K562 (cell line): ENCODE data around the gene BAIAP2. TPM values are rescaled to one million over a fixed set of nuclear protein-coding genes. Genes with fewer than 3 reads are reported as not detected.
A peak's percentile ranks its signal among the peaks of the same experiment; 100 is the strongest.

Experiments used
- ATF1 ChIP-seq, 2 experiments: fragments of 450-650 bp in 1 of 2; IDR thresholded peaks; 2 replicates each; pipeline ENCODE4 v1.6.1; 2016; ENCODE audit warnings: missing compliant biosample characterization in 1 of 2, missing genetic modification characterization in 1 of 2
- ELF4 ChIP-seq: fragments of 450-650 bp; formaldehyde crosslinking; IDR thresholded peaks from 2 replicates; pipeline ENCODE4 v1.4.0; 2022; ENCODE audit warnings: missing genetic modification characterization
- EZH2 ChIP-seq: IDR thresholded peaks from 2 replicates; pipeline ENCODE4 v1.6.1; 2012; ENCODE audit warnings: low read depth, mild to moderate bottlenecking, inconsistent platforms, low read length, borderline replicate concordance
- HSF4 ChIP-seq: fragments of 250-450 bp; sonication (Bioruptor Pico); IDR thresholded peaks from 2 replicates; pipeline ENCODE4 v2.1.2; 2022; ENCODE audit warnings: mild to moderate bottlenecking, moderate library complexity, borderline replicate concordance
- ID3 ChIP-seq, 2 experiments: fragments of 250-450 bp in 1 of 2; fragments of 450-650 bp in 1 of 2; sonication (Bioruptor Pico) in 1 of 2; IDR thresholded peaks; 2 replicates each; pipeline versions ENCODE4 v1.6.1 to v1.8.0; 2016 to 2021; ENCODE audit warnings: mild to moderate bottlenecking in 2 of 2, moderate library complexity in 2 of 2, missing compliant biosample characterization in 1 of 2, missing genetic modification characterization in 1 of 2
- MAZ ChIP-seq, 2 experiments: fragments of 450-650 bp in 1 of 2; sonication (generic) in 1 of 2; formaldehyde crosslinking; IDR thresholded peaks in 1 of 2; conservative IDR thresholded peaks in 1 of 2; 2 replicates each; pipeline versions ENCODE4 v1.4.0 to v1.5.0; 2020; ENCODE audit warnings: mild to moderate bottlenecking in 1 of 2, missing genetic modification reagents in 1 of 2
- MCM5 ChIP-seq: fragments of 450-650 bp; IDR thresholded peaks from 2 replicates; pipeline ENCODE4 v1.6.1; 2016; ENCODE audit warnings: low read depth
- MXD1 ChIP-seq: fragments of 250-450 bp; sonication (Bioruptor Pico); IDR thresholded peaks from 2 replicates; pipeline ENCODE4 v1.8.0; 2021; ENCODE audit warnings: borderline replicate concordance, mild to moderate bottlenecking, moderate library complexity; ENCODE audit not compliant: poor library complexity, severe bottlenecking
- RBM22 ChIP-seq: fragments of 200-400 bp; formaldehyde crosslinking; IDR thresholded peaks from 2 replicates; pipeline ENCODE4 v1.6.1; 2018; ENCODE audit warnings: low read length, low read depth; ENCODE audit not compliant: poor library complexity, severe bottlenecking
- STAG1 ChIP-seq: sonication (generic); formaldehyde crosslinking; IDR thresholded peaks from 2 replicates; pipeline ENCODE4 v1.5.0; 2020; ENCODE audit warnings: missing genetic modification reagents, borderline replicate concordance
- ZFP1 ChIP-seq: fragments of 450-650 bp; formaldehyde crosslinking; IDR thresholded peaks from 2 replicates; pipeline ENCODE4 v1.4.0; 2020; ENCODE audit warnings: mild to moderate bottlenecking, mixed read lengths
- ZNF165 ChIP-seq: fragments of 250-450 bp; sonication (Bioruptor Pico); IDR thresholded peaks from 2 replicates; pipeline ENCODE4 v1.4.0; 2020; ENCODE audit warnings: borderline replicate concordance
- ZNF253 ChIP-seq: fragments of 250-450 bp; sonication (Bioruptor Pico); conservative IDR thresholded peaks from 2 replicates; pipeline ENCODE4 v1.6.1; 2021; ENCODE audit warnings: mild to moderate bottlenecking
- ZNF583 ChIP-seq: fragments of 250-450 bp; sonication (Bioruptor Pico); IDR thresholded peaks from 2 replicates; pipeline ENCODE4 v1.4.0; 2020
- ZNF589 ChIP-seq: fragments of 200-800 bp; sonication (Bioruptor generic); IDR thresholded peaks from 2 replicates; pipeline ENCODE4 v1.6.1; 2016; ENCODE audit warnings: low read depth, missing genetic modification characterization, missing compliant biosample characterization
- ZNF717 ChIP-seq: fragments of 250-450 bp; sonication (Bioruptor Pico); IDR thresholded peaks from 2 replicates; pipeline ENCODE4 v1.5.0; 2021
- polyA plus RNA-seq, 8 experiments: library from polyadenylated mRNA; depleted of rRNA in 4 of 8; stranded (reverse) in 5 of 8; unstranded in 3 of 8; fragments of >200 nt; fragmentation: Nextera tagmentation in 2 of 8; fragmentation: Illumina TruSeq in 1 of 8; extraction: Ambion mirVana in 2 of 8; extraction: Trizol in 1 of 8; gene quantifications; 2 replicates each; pipeline versions ENCODE4 v1.2.1 to v1.2.3, GENCODE V29; 2011 to 2014; ENCODE audit warnings: inconsistent platforms in 1 of 8, missing spikeins in 1 of 8
- total RNA-seq, 7 experiments: library from RNA; depleted of rRNA in 6 of 7; stranded (reverse); fragments of >200 nt in 6 of 7; fragmentation: Illumina TruSeq in 2 of 7; extraction: Trizol in 2 of 7; gene quantifications; 2 replicates each; pipeline versions ENCODE4 v1.2.1 to v1.2.3, GENCODE V29; 2011 to 2021; ENCODE audit warnings: low replicate concordance in 1 of 7
- TF ChIP-seq, protein P1 (sequence below), 2 experiments: fragments of 450-650 bp; formaldehyde crosslinking in 1 of 2; IDR thresholded peaks; 2 replicates each; pipeline versions ENCODE4 v1.4.0 to v1.6.1; 2014 to 2020; ENCODE audit warnings: mild to moderate bottlenecking in 2 of 2, borderline replicate concordance in 1 of 2, low read depth in 1 of 2
- TF ChIP-seq, protein P2 (sequence below): fragments of 250-450 bp; sonication (Bioruptor Pico); IDR thresholded peaks from 2 replicates; pipeline ENCODE4 v1.6.1; 2021; ENCODE audit warnings: mild to moderate bottlenecking

Gene BAIAP2
- total and polyA plus RNA-seq, 9 of the 15 experiments (the other 6 are each of a cell fraction or from before 2014, with no cell fraction given) = 2.3 to 51.6 (median 18.4) TPM

DNA sequence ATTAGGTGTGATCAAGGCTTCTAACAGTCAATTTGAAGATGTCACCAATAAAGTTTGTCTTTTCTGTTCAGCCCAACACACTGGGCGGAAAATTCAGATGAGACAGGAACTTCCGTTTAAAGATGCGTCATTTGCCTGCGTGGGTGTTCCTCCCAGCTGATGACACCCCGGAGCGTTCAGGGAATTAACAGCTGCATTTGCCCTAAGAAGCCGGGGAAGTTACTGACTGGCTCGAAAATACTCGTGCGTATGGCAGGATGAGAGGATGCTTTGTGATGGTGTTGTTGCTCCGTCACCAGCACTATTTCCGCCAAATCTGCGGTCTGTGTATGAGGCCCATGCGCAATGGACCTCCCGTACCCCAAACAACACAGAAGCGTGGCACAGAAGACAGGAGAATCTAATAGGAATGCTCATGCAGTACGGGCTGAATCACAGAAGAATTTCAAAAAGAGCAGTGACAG, 118.4 kb downstream of the BAIAP2 start (continued):
- TF ChIP-seq ELF4 (CRISPR knock-in tag) (no peak), ID3 (CRISPR knock-in tag; IDR thresholded peaks at IDR 0.05) (no peak), ID3 (tag; IDR thresholded peaks at IDR 0.05) (0 out of 2 replicates have a peak, but pooled peaks have one; percentile 25), ATF1 (CRISPR knock-in tag; IDR thresholded peaks at IDR 0.05) (0 out of 2 replicates have a peak, but pooled peaks have one; percentile 17), ATF1 (tag; IDR thresholded peaks at IDR 0.05) (peak; percentile 78), ZNF165 (CRISPR knock-in tag) (no peak), STAG1 (no peak), MCM5 (no peak), ZNF589 (CRISPR knock-in tag) (no peak), EZH2 (no peak), HSF4 (CRISPR knock-in tag) (no peak), RBM22 (no peak), ZFP1 (CRISPR knock-in tag) (no peak), MXD1 (CRISPR knock-in tag) (no peak), ZNF583 (no peak), MAZ (CRISPR knock-in tag; conservative IDR thresholded peaks at IDR 0.05 in 1 of 2, IDR thresholded peaks at IDR 0.05 in 1 of 2) (0 out of 4 replicates have a peak, but pooled peaks of 1 of the 2 experiments have one; percentile 31), ZNF253 (CRISPR knock-in tag) (no peak), ZNF717 (CRISPR knock-in tag) (no peak)
- TF ChIP-seq, protein P1, sequence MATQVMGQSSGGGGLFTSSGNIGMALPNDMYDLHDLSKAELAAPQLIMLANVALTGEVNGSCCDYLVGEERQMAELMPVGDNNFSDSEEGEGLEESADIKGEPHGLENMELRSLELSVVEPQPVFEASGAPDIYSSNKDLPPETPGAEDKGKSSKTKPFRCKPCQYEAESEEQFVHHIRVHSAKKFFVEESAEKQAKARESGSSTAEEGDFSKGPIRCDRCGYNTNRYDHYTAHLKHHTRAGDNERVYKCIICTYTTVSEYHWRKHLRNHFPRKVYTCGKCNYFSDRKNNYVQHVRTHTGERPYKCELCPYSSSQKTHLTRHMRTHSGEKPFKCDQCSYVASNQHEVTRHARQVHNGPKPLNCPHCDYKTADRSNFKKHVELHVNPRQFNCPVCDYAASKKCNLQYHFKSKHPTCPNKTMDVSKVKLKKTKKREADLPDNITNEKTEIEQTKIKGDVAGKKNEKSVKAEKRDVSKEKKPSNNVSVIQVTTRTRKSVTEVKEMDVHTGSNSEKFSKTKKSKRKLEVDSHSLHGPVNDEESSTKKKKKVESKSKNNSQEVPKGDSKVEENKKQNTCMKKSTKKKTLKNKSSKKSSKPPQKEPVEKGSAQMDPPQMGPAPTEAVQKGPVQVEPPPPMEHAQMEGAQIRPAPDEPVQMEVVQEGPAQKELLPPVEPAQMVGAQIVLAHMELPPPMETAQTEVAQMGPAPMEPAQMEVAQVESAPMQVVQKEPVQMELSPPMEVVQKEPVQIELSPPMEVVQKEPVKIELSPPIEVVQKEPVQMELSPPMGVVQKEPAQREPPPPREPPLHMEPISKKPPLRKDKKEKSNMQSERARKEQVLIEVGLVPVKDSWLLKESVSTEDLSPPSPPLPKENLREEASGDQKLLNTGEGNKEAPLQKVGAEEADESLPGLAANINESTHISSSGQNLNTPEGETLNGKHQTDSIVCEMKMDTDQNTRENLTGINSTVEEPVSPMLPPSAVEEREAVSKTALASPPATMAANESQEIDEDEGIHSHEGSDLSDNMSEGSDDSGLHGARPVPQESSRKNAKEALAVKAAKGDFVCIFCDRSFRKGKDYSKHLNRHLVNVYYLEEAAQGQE (IDR thresholded peaks at IDR 0.05; ENCODE audit: borderline replicate concordance) = no peak
- TF ChIP-seq, protein P1 (CRISPR knock-in tag; IDR thresholded peaks at IDR 0.05; ENCODE audit: low read depth) = no peak
- TF ChIP-seq, protein P2, sequence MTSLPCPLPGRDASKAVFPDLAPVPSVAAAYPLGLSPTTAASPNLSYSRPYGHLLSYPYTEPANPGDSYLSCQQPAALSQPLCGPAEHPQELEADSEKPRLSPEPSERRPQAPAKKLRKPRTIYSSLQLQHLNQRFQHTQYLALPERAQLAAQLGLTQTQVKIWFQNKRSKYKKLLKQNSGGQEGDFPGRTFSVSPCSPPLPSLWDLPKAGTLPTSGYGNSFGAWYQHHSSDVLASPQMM (CRISPR knock-in tag) = no peak
